Neural progenitor cell (in vitro differentiated cells): Measurements from ENCODE around the gene IL18R1.

Experiments used
- EZH2 ChIP-seq: fragments of 200-600 bp; sonication (generic); IDR thresholded peaks from 2 replicates; pipeline ENCODE4 v1.6.1; 2017; ENCODE audit warnings: antibody characterized with exemption, mild to moderate bottlenecking, moderate library complexity
- TF ChIP-seq, protein P1 (sequence below): fragments of 200-600 bp; sonication (generic); IDR thresholded peaks from 2 replicates; pipeline ENCODE4 v1.5.1; 2017; ENCODE audit warnings: antibody characterized with exemption, mild to moderate bottlenecking

DNA sequence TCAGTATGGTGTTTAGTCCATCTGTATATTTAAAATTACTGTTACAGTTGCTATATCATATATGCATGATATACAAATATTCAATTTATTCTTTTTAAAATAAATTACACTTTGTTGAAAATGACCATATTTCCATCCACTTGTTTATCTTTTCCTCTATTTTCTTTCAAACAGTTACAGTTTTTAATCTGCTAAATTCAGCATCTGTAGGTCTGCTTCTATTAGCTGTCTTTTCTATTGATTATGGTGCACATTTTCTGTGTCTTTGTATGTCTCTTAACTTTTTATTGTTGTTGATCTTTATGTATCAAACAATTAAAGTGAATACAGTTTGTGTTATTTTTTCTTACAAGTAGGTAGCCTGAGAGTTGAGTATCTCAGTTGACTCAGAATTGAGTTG, 28.1 kb downstream of the IL18R1 start:
- TF ChIP-seq, protein P1, sequence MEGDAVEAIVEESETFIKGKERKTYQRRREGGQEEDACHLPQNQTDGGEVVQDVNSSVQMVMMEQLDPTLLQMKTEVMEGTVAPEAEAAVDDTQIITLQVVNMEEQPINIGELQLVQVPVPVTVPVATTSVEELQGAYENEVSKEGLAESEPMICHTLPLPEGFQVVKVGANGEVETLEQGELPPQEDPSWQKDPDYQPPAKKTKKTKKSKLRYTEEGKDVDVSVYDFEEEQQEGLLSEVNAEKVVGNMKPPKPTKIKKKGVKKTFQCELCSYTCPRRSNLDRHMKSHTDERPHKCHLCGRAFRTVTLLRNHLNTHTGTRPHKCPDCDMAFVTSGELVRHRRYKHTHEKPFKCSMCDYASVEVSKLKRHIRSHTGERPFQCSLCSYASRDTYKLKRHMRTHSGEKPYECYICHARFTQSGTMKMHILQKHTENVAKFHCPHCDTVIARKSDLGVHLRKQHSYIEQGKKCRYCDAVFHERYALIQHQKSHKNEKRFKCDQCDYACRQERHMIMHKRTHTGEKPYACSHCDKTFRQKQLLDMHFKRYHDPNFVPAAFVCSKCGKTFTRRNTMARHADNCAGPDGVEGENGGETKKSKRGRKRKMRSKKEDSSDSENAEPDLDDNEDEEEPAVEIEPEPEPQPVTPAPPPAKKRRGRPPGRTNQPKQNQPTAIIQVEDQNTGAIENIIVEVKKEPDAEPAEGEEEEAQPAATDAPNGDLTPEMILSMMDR = no peak
- no peak for TF ChIP-seq EZH2
